Astrocyte (in vitro differentiated cells and primary cell): ENCODE data around the gene NOTCH4.

ENCODE experiments used
- EZH2 ChIP-seq: IDR thresholded peaks from 2 replicates; pipeline ENCODE4 v1.6.1; 2012; ENCODE audit warnings: mild to moderate bottlenecking, low read length, inconsistent platforms; ENCODE audit not compliant: insufficient read depth
- TF ChIP-seq, protein P1 (sequence below): IDR thresholded peaks from 2 replicates; pipeline ENCODE4 v1.5.1; 2011; ENCODE audit warnings: low read depth, mild to moderate bottlenecking, inconsistent platforms, low read length, moderate library complexity; ENCODE audit not compliant: insufficient read depth

DNA sequence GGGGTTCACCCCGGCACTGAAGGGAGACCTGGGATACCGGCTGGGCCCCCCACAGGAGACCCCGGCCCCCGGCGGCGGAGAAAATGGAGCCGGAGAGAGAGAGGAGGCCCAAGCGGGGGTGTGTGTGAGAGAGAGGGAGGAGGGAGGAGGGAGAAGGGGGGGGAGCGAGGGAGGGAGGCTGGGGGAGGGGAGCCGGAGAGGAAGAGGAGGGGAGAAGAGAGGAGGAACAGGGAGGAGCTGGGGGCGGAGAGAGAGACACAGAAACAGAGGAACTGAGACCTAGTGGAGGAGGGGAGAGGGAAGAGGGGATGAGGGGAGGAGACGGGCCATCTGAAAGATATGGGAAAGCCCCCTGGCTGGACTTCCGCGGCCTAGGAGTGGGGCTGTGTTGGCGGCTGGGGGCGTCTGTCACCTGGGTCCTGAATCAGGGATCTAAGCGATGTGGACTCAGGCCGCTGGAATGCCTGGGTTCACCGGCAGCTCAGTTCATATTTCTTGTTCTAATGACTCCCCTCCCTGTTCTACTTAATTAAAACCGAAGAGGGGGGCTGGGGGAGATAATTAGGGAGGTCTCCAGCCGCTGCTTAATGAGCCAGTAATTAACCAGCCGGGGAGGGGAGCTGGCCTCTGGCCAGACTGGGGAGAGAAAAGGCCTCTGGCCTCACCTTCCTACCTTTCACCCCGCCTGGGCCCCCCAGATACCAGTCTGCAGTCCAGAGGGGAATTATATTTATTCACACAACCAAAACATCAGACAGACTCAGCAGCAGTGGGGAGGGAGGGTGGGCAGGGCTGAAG, 33.6 kb downstream of the NOTCH4 start, which contains the start of gene PBX2:
- TF ChIP-seq, protein P1, sequence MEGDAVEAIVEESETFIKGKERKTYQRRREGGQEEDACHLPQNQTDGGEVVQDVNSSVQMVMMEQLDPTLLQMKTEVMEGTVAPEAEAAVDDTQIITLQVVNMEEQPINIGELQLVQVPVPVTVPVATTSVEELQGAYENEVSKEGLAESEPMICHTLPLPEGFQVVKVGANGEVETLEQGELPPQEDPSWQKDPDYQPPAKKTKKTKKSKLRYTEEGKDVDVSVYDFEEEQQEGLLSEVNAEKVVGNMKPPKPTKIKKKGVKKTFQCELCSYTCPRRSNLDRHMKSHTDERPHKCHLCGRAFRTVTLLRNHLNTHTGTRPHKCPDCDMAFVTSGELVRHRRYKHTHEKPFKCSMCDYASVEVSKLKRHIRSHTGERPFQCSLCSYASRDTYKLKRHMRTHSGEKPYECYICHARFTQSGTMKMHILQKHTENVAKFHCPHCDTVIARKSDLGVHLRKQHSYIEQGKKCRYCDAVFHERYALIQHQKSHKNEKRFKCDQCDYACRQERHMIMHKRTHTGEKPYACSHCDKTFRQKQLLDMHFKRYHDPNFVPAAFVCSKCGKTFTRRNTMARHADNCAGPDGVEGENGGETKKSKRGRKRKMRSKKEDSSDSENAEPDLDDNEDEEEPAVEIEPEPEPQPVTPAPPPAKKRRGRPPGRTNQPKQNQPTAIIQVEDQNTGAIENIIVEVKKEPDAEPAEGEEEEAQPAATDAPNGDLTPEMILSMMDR = no peak
- TF ChIP-seq EZH2 = no peak
